Nephron progenitor cell (in vitro differentiated cells): ENCODE measurements around the gene TIMM13.
"Not testable (repeated sequence)": the region's sequence is repeated elsewhere in the genome, so short reads cannot be mapped to it uniquely, and the experiment has no call there.

Source experiments
- DNase-seq: peaks from one replicate; pipeline ENCODE4 v3.0.0; 2021
- H3K27ac Mint-ChIP-seq: 2 replicates; pipeline ENCODE4 v1.8.0; 2021; ENCODE audit warnings: mild to moderate bottlenecking, moderate library complexity, mixed read lengths
- H3K27me3 Mint-ChIP-seq: 2 replicates; pipeline ENCODE4 v1.8.0; 2021; ENCODE audit warnings: mild to moderate bottlenecking, low read depth, mixed read lengths; ENCODE audit not compliant: poor library complexity
- H3K36me3 Mint-ChIP-seq: 2 replicates; pipeline ENCODE4 v1.8.0; 2021; ENCODE audit warnings: low read depth, mixed read lengths
- H3K4me1 Mint-ChIP-seq: 2 replicates; pipeline ENCODE4 v1.8.0; 2021; ENCODE audit warnings: mixed read lengths
- H3K4me3 Mint-ChIP-seq: 2 replicates; pipeline ENCODE4 v1.8.0; 2021; ENCODE audit warnings: mild to moderate bottlenecking, moderate library complexity, mixed read lengths
- H3K9me3 Mint-ChIP-seq: 2 replicates; pipeline ENCODE4 v1.8.0; 2021; ENCODE audit warnings: mild to moderate bottlenecking, moderate library complexity, mixed read lengths
- CTCF ChIP-seq: fragments of 200-600 bp; sonication (generic); IDR thresholded peaks from 2 replicates; pipeline ENCODE4 v1.5.0; 2021; ENCODE audit warnings: antibody characterized with exemption

Gene TIMM13

DNA sequence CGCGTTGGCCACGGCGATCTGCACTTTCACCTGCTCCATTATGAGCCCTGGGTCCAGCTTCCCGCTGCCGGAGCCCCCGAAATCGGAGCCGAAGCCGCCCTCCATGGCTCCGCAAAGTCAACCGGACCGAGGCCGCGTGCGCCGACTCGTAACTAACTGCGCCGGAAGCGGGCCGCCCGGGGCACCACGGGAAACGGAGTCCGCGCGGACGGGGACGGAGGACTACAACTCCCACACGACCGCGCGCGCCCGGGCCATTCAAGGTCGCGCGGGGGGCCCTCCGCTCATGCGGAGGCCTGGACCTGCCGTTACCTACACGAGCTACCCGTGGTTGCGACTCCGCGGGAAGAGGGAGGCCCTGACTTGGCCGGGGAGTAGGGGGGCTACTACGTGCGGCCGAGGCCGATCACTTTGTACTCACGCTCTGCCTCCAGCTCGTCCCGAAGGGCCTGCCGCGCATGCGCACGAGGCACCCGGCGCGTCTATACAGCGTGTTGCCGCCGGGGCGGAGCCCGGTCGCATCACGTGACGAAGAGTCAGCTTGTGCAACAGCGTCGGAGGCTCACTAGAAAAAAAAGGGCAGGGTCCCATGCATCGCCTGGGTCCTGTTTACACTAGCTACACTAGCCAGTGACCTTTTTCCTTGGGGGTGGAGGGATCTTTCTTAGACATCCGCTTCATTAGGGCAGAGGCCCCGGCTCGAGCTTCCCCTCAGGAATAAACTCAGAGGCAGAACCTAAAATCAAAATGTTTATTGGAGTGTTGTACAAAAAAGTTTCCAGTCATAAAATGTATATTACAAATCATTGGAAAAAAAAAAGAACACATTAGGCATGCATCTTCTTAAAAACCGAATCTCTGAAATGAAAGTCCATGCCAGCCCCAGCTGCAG lies at the start of gene TIMM13:
Gene TIMM13 (minus strand): TSS at position 158 of the 892 bp plus-strand sequence. CDS start 53 bp downstream, at position 105.
- peak within 1 kb of the TSS; percentile 91 for H3K4me3 Mint-ChIP-seq
- H3K27ac Mint-ChIP-seq, result peak within 1 kb of the TSS; percentile 99
- TF ChIP-seq CTCF, result no peak
- H3K9me3 Mint-ChIP-seq, result no peaks in the 10 kb centered on the region
- H3K36me3 Mint-ChIP-seq, result peaks cover 10% of the 10 kb centered on the region
- no peaks in the 10 kb centered on the region for H3K27me3 Mint-ChIP-seq
- peak; percentile 98 for DNase-seq
- H3K4me1 Mint-ChIP-seq, result peaks cover 36% of the 10 kb centered on the region

- Mint-ChIP-seq H3K36me3 (no peaks in the 10 kb centered on the region), H3K27me3 (peaks cover 58% of the 10 kb centered on the region), H3K9me3 (no peaks in the 10 kb centered on the region), H3K27ac (no peak overlapping the region), H3K4me1 (peaks cover 35% of the 10 kb centered on the region), H3K4me3 (peak overlapping the region; percentile 96)
- no peak for TF ChIP-seq CTCF
- DNase-seq, result peak; percentile 65
Observed at GRCh38 chr19:2476451-2477140, 49.2 kb upstream of the TIMM13 start.

GRCh38 chr19:2475702-2476450 lies 48.5 kb upstream of the TIMM13 start, which contains the start of gene GADD45B:
Gene GADD45B, plus strand, starts transcription at chr19:2476127. Its CDS starts 232 bp downstream, at chr19:2476359.
- Mint-ChIP-seq H3K9me3 (no peaks in the 10 kb centered on the region), H3K4me3 (peak within 1 kb of the TSS; percentile 96), H3K27me3 (peaks cover 52% of the 10 kb centered on the region), H3K4me1 (peaks cover 35% of the 10 kb centered on the region), H3K36me3 (no peaks in the 10 kb centered on the region), H3K27ac (peak within 1 kb of the TSS; percentile 92)
- TF ChIP-seq CTCF, result no peak
- peak; percentile 98 for DNase-seq

DNA sequence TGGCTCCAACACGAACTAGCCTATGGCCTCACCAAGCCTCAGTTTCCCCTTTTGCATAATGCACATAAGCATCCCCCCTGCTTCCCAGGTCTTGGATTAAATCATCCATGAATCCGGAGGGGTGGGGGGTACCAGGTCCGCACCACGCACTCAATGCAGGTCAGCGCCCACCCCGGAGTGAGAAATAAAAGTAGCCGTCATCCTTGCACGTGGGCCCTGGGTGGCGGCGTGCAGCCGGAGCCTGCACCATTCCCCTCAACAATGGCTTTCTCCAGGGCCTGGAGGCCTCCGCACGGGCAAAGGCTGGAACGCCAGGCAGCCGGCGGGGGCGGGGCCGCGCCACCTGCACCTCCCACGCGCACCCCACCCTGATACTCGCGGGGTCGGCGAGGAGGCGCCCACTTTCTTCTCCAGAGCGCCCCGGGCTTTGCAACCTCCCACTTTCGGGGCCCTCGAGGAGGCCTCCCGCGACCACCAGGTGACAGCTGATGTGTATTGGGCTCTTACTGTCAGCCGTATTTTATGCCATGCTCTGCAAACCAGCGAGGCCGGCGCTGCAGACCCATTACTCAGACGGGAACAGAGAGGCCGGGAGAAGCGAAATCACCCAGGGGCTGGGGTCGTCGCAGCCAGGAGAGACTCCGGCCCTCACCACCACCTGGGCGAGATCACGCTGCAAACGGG lies 47.8 kb upstream of the TIMM13 start:
- no peaks in the 10 kb centered on the region for H3K9me3 Mint-ChIP-seq
- no peak for TF ChIP-seq CTCF
- H3K36me3 Mint-ChIP-seq, result no peaks in the 10 kb centered on the region
- peak; percentile 54 for DNase-seq
- H3K4me3 Mint-ChIP-seq, result peak overlapping the region; percentile 52
- no peak overlapping the region for H3K27ac Mint-ChIP-seq
- peaks cover 35% of the 10 kb centered on the region for H3K4me1 Mint-ChIP-seq
- peaks cover 46% of the 10 kb centered on the region for H3K27me3 Mint-ChIP-seq

DNA sequence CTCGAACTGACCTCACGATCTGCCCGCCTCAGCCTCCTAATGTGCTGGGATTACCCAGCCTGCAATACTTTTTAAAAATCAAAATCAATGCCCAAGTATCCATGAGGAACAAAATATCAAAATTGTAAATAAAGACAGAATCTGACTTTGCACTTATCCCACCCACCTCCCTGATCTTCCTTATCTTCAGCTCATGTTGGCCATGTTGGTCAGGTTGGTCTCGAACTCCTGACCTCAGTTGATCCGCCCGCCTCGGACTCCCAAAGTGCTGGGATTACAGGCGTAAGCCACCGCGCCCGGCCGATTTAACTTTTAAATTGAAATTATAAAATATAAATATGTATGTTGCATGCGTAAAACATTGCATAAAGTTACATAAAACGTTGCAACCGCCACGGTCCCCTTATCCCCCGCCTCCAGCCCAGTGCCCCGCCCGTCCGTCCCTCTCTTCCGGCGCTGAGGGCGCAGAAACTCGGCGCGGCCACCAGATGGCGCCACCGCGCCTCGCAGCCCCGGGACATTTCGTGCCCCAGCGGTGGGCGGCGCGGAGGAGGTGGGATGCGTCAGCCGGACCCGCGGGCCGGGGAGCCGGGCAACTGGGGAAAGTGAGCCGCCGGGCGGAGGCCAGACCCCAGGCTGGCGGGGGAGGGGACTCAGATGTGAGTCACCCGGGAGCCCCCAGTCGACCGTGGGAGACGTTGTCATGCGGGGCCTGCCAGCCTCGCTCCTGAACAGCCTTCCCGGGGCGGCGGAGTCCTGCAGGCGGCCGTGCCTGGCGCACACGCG lies 47.0 kb upstream of the TIMM13 start:
- Mint-ChIP-seq H3K4me3 (peak overlapping the region; percentile 52), H3K27ac (no peak overlapping the region), H3K36me3 (no peaks in the 10 kb centered on the region), H3K27me3 (peaks cover 39% of the 10 kb centered on the region), H3K4me1 (peaks cover 35% of the 10 kb centered on the region), H3K9me3 (no peaks in the 10 kb centered on the region)
- peak; percentile 93 for DNase-seq
- TF ChIP-seq CTCF, result peak; percentile 98

- H3K27me3 Mint-ChIP-seq, H3K9me3 Mint-ChIP-seq, H3K36me3 Mint-ChIP-seq, H3K27ac Mint-ChIP-seq, DNase-seq: not testable (repeated sequence)
- peaks cover 16% of the 10 kb centered on the region for H3K4me1 Mint-ChIP-seq
- H3K4me3 Mint-ChIP-seq, result peak overlapping the region; percentile 40
Observed at GRCh38 chr19:2469915-2470200, 42.5 kb upstream of the TIMM13 start.
